ENCODE measurements around the gene SLC7A14. TPM values are rescaled to one million over a fixed set of nuclear protein-coding genes. Genes with fewer than 3 reads are reported as not detected.

SLC7A14 gene
- total RNA-seq, 4 donors from 2014 or later = not detected

- no peak overlapping the region for H3K4me3 ChIP-seq
- no peak overlapping the region for H3K27ac ChIP-seq
- H3K9me3 ChIP-seq = no peaks in the 10 kb centered on the region
- no peaks in the 10 kb centered on the region for H3K36me3 ChIP-seq
- peaks cover 26% of the 10 kb centered on the region for H3K27me3 ChIP-seq
- no peak for TF ChIP-seq POLR2AphosphoS5 (IDR thresholded peaks at IDR 0.05)
- no peak for TF ChIP-seq POLR2A (IDR thresholded peaks at IDR 0.05)
- no peak for TF ChIP-seq CTCF (IDR thresholded peaks at IDR 0.05)
- TF ChIP-seq EP300 (IDR thresholded peaks at IDR 0.05) = no peak
- WGBS = 69% methylated on average over 1 of the region's 1 CpG
- H3K4me1 ChIP-seq = peaks cover 21% of the 10 kb centered on the region
- DNase-seq (ENCODE audit: low spot score in 2 of 2) = no peak
Measured at GRCh38 chr3:170417090-170417489, 168.8 kb downstream of the SLC7A14 start.

- no peak for DNase-seq (ENCODE audit: low spot score in 2 of 2)
- Histone ChIP-seq H3K9me3 (no peaks in the 10 kb centered on the region), H3K36me3 (no peaks in the 10 kb centered on the region), H3K27ac (no peak overlapping the region), H3K4me3 (no peak overlapping the region), H3K4me1 (peaks cover 16% of the 10 kb centered on the region), H3K27me3 (peaks cover 16% of the 10 kb centered on the region)
- peak; percentile 75 to 81 for TF ChIP-seq CTCF (IDR thresholded peaks at IDR 0.05)
- no peak for TF ChIP-seq EP300 (IDR thresholded peaks at IDR 0.05)
- WGBS = 20% methylated on average over 5 of the region's 5 CpGs
Measured at GRCh38 chr3:170414202-170414663, 171.6 kb downstream of the SLC7A14 start.

GRCh38 chr3:170413291-170413690 is 172.6 kb downstream of the SLC7A14 start:
- Histone ChIP-seq H3K27ac (no peak overlapping the region), H3K27me3 (peaks cover 7% of the 10 kb centered on the region), H3K4me1 (peaks cover 7% of the 10 kb centered on the region), H3K9me3 (no peaks in the 10 kb centered on the region), H3K4me3 (no peak overlapping the region), H3K36me3 (no peaks in the 10 kb centered on the region)
- TF ChIP-seq POLR2A (IDR thresholded peaks at IDR 0.05) = no peak
- no peak for TF ChIP-seq CTCF (IDR thresholded peaks at IDR 0.05)
- no peak for TF ChIP-seq EP300 (IDR thresholded peaks at IDR 0.05)
- no peak for TF ChIP-seq POLR2AphosphoS5 (IDR thresholded peaks at IDR 0.05)
- 96% methylated on average over 3 of the region's 4 CpGs for WGBS
- no peak for DNase-seq (ENCODE audit: low spot score in 2 of 2)

- H3K36me3 ChIP-seq = no peaks in the 10 kb centered on the region
- H3K27me3 ChIP-seq = no peaks in the 10 kb centered on the region
- H3K4me3 ChIP-seq = no peak overlapping the region
- H3K27ac ChIP-seq = no peak overlapping the region
- no peak for DNase-seq (ENCODE audit: low spot score in 2 of 2)
- TF ChIP-seq POLR2AphosphoS5 (IDR thresholded peaks at IDR 0.05) (no peak), EP300 (IDR thresholded peaks at IDR 0.05) (no peak), CTCF (IDR thresholded peaks at IDR 0.05) (peak in 1 of 2 donors; percentile 26)
- peaks cover 4% of the 10 kb centered on the region for H3K4me1 ChIP-seq
- H3K9me3 ChIP-seq = no peaks in the 10 kb centered on the region
- WGBS = 57% methylated on average over 4 of the region's 4 CpGs
Measured at GRCh38 chr3:170410428-170411029, 175.3 kb downstream of the SLC7A14 start.

Other genes starting within 250 kb of the SLC7A14 start
- 10 to 100 TPM; 24.9 to 50.6 (median 30.4) TPM for gene SKIL, start 228.4 kb downstream of the SLC7A14 start, total RNA-seq
- 1 to 10 TPM; 2.1 to 6.4 (median 3.6) TPM for gene CLDN11, start 167.2 kb downstream of the SLC7A14 start, total RNA-seq